ENCODE data around the gene MYADML2.
"Not testable (repeated sequence)": the region's sequence is repeated elsewhere in the genome, so short reads cannot be mapped to it uniquely, and the experiment has no call there.

MYADML2 gene

GRCh38 chr17:81924557-81925532 lies 22.2 kb downstream of the MYADML2 start:
- DNase-seq (ENCODE audit: low read depth) = no peak

- no peak for DNase-seq (ENCODE audit: low read depth)
Measured at GRCh38 chr17:81923302-81924260, 23.5 kb downstream of the MYADML2 start.

GRCh38 chr17:81922566-81923301 lies 24.3 kb downstream of the MYADML2 start:
- DNase-seq (ENCODE audit: low read depth) = no peak

- no peak for DNase-seq (ENCODE audit: low read depth)
Measured at GRCh38 chr17:81921996-81922565, 25.0 kb downstream of the MYADML2 start.

- DNase-seq (ENCODE audit: low read depth) = no peak
Measured at GRCh38 chr17:81921537-81921862, 25.5 kb downstream of the MYADML2 start.

- no peak for DNase-seq (ENCODE audit: low read depth)
Measured at GRCh38 chr17:81920612-81921536, 26.2 kb downstream of the MYADML2 start.

- DNase-seq (ENCODE audit: low read depth) = no peak
Measured at GRCh38 chr17:81918832-81919545, 28.0 kb downstream of the MYADML2 start.

- not testable (repeated sequence) for DNase-seq (ENCODE audit: low read depth)
Measured at GRCh38 chr17:81918333-81918669, 28.7 kb downstream of the MYADML2 start.

GRCh38 chr17:81917565-81918332 lies 29.3 kb downstream of the MYADML2 start, which contains the start of gene SIRT7:
TSS of gene SIRT7 (minus strand) at chr17:81918176. CDS start at chr17:81918131, 45 bp downstream.
- DNase-seq (ENCODE audit: low read depth) = peak; percentile 72

GRCh38 chr17:81916234-81917001 lies 30.6 kb downstream of the MYADML2 start:
- no peak for DNase-seq (ENCODE audit: low read depth)

- no peak for DNase-seq (ENCODE audit: low read depth)
Measured at GRCh38 chr17:81915331-81915730, 31.7 kb downstream of the MYADML2 start.

- DNase-seq (ENCODE audit: low read depth) = no peak
Measured at GRCh38 chr17:81914103-81914850, 32.8 kb downstream of the MYADML2 start.

- DNase-seq (ENCODE audit: low read depth) = no peak
Measured at GRCh38 chr17:81913394-81914102, 33.5 kb downstream of the MYADML2 start.

GRCh38 chr17:81912441-81913309 lies 34.4 kb downstream of the MYADML2 start:
- DNase-seq (ENCODE audit: low read depth) = no peak

GRCh38 chr17:81911969-81912368 lies 35.1 kb downstream of the MYADML2 start:
- no peak for DNase-seq (ENCODE audit: low read depth)

Measured in T-helper 22 cell (primary cell).